Keratinocyte (primary cell): ENCODE results near the gene ZNF888. TPM values are rescaled to one million over a fixed set of nuclear protein-coding genes. Genes with fewer than 3 reads are reported as not detected.
A peak's percentile ranks its signal among the peaks of the same experiment; 100 is the strongest.

Experiments
- DNase-seq: peaks from one replicate; pipeline ENCODE4 v3.0.0-alpha.2; 2011; ENCODE audit warnings: low read depth, missing footprints, low spot score
- FAIRE-seq: peaks from 2 replicates; lab custom pipeline; 2011; peaks lifted over from hg19 to GRCh38; lab: Jason Lieb, UNC
- H2AFZ ChIP-seq: 2 replicates; pipeline ENCODE4 v1.6.0; 2012; ENCODE audit warnings: low read length, control low read depth, inconsistent platforms; ENCODE audit not compliant: control insufficient read depth
- H3K27ac ChIP-seq: 2 replicates; pipeline ENCODE4 v1.5.1; 2011; ENCODE audit warnings: low read length; ENCODE audit not compliant: control insufficient read depth, insufficient read depth
- H3K27me3 ChIP-seq: 3 replicates; pipeline ENCODE4 v1.6.0; 2011; ENCODE audit warnings: low read length; ENCODE audit not compliant: control insufficient read depth, insufficient read depth; ENCODE audit errors: extremely low read depth
- H3K36me3 ChIP-seq, 2 experiments: 2 replicates in 1 of 2; 3 replicates in 1 of 2; pipeline ENCODE4 v1.5.1; 2011; ENCODE audit warnings: low read length in 2 of 2, mild to moderate bottlenecking in 1 of 2; ENCODE audit not compliant: control insufficient read depth in 2 of 2, insufficient read depth in 2 of 2; ENCODE audit errors: extremely low read depth in 1 of 2
- H3K4me1 ChIP-seq: 3 replicates; pipeline ENCODE4 v1.5.1; 2011; ENCODE audit warnings: low read length; ENCODE audit not compliant: control insufficient read depth, insufficient read depth; ENCODE audit errors: extremely low read depth
- H3K4me2 ChIP-seq: 3 replicates; pipeline ENCODE4 v1.6.0; 2011; ENCODE audit warnings: low read depth, low read length; ENCODE audit not compliant: control insufficient read depth, insufficient read depth; ENCODE audit errors: extremely low read depth
- H3K4me3 ChIP-seq, 3 experiments: fragments of 200-600 bp in 1 of 3; sonication (generic) in 1 of 3; 2 replicates in 2 of 3; 3 replicates in 1 of 3; pipeline ENCODE4 v1.5.1; 2011 to 2016; ENCODE audit warnings: low read length in 3 of 3, mild to moderate bottlenecking in 3 of 3, control low read depth in 2 of 3, inconsistent platforms in 1 of 3, low read depth in 1 of 3, mixed read lengths in 1 of 3, mixed run types in 1 of 3, moderate library complexity in 1 of 3; ENCODE audit not compliant: control insufficient read depth in 2 of 3, insufficient read depth in 2 of 3; ENCODE audit errors: extremely low read depth in 1 of 3
- H3K79me2 ChIP-seq: 2 replicates; pipeline ENCODE4 v1.6.0; 2012; ENCODE audit warnings: low read length; ENCODE audit not compliant: control insufficient read depth, insufficient read depth
- H3K9ac ChIP-seq: 3 replicates; pipeline ENCODE4 v1.6.0; 2011; ENCODE audit warnings: low read length; ENCODE audit not compliant: control insufficient read depth, insufficient read depth; ENCODE audit errors: extremely low read depth
- H3K9me1 ChIP-seq: 3 replicates; pipeline ENCODE4 v1.6.0; 2011; ENCODE audit warnings: low read length; ENCODE audit not compliant: control insufficient read depth, insufficient read depth; ENCODE audit errors: extremely low read depth
- H3K9me3 ChIP-seq: 2 replicates; pipeline ENCODE4 v1.5.1; 2012; ENCODE audit warnings: low read depth, low read length; ENCODE audit not compliant: control insufficient read depth
- H4K20me1 ChIP-seq: 3 replicates; pipeline ENCODE4 v1.6.0; 2011; ENCODE audit warnings: low read length; ENCODE audit not compliant: control insufficient read depth, insufficient read depth; ENCODE audit errors: extremely low read depth
- EZH2 ChIP-seq: IDR thresholded peaks from one replicate; pipeline ENCODE4 v1.6.1; 2012; ENCODE audit warnings: inconsistent platforms, mild to moderate bottlenecking, low read length, moderate library complexity
- dilution Hi-C: fragments of 300-500 bp; cut with MboI; formaldehyde crosslinking; loops from one replicate; pipeline ENCODE4 v1.7.0; 2020; ENCODE audit warnings: low sequenced_read_pairs; ENCODE audit not compliant: extremely low pct_ligation_motif_present
- polyA plus RNA-seq, 5 experiments: library from polyadenylated mRNA; depleted of rRNA in 3 of 5; stranded (reverse) in 3 of 5; stranded (forward) in 1 of 5; unstranded in 1 of 5; fragments of >200 nt; gene quantifications; 1 replicate in 1 of 5; 2 replicates in 3 of 5; 3 replicates in 1 of 5; pipeline versions ENCODE4 v1.2.1 to v1.2.3, GENCODE V29; 2011 to 2012; ENCODE audit warnings: missing spikeins in 2 of 5, low read depth in 1 of 5, low replicate concordance in 1 of 5
- TF ChIP-seq, protein P1 (sequence below), 3 experiments: IDR thresholded peaks in 1 of 3; conservative IDR thresholded peaks in 1 of 3; optimal IDR thresholded peaks in 1 of 3; 2 replicates in 2 of 3; 3 replicates in 1 of 3; pipeline versions ENCODE3 to v1.5.1; 2011; ENCODE audit warnings: low read length in 3 of 3, mild to moderate bottlenecking in 3 of 3, moderate library complexity in 2 of 3, control low read depth in 1 of 3, inconsistent platforms in 1 of 3; ENCODE audit not compliant: insufficient read depth in 2 of 3; ENCODE audit errors: extremely low read depth in 1 of 3

The ZNF888 gene
- polyA plus RNA-seq, 1 donor (not counting 4 experiments of a cell fraction or from before 2014, with no cell fraction given), result 3.1 TPM

DNA sequence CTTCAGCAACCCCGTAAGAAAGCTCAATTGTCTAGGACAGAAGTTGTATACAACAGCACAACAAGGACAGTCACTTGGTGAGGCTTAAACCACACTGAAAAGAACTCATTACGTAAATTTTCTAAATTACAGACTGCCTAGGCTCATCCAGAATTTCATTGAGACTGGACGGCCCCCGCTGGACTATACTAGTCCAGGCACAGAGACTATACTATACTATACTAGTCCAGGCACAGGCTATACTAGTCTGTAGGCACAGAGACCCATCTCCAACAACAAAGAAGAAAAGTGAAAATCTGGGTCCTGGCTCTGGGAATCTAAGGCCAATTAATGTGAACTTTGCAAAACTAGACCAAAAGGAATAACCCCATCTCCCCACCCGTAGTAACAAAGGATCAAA lies 38.8 kb upstream of the ZNF888 start:
- H3K9me1 ChIP-seq, result no peaks in the 10 kb centered on the region
- no peaks in the 10 kb centered on the region for H4K20me1 ChIP-seq
- H3K9me3 ChIP-seq, result peaks cover 9% of the 10 kb centered on the region
- FAIRE-seq (no peak), DNase-seq (no peak)
- dilution Hi-C loops, result no loop called here
- H3K79me2 ChIP-seq, result peaks cover 15% of the 10 kb centered on the region
- peaks cover 0 to 3% of the 10 kb centered on the region in 2 experiments for H3K36me3 ChIP-seq
- H3K4me2 ChIP-seq, result peak overlapping the region; percentile 83
- peaks cover 18% of the 10 kb centered on the region for H3K4me1 ChIP-seq
- H3K9ac ChIP-seq, result peak overlapping the region; percentile 79
- H3K4me3 ChIP-seq, result peak overlapping the region; percentile 77 to 84 (median 78)
- peak overlapping the region; percentile 85 for H2AFZ ChIP-seq
- TF ChIP-seq EZH2, result no peak
- TF ChIP-seq, protein P1, sequence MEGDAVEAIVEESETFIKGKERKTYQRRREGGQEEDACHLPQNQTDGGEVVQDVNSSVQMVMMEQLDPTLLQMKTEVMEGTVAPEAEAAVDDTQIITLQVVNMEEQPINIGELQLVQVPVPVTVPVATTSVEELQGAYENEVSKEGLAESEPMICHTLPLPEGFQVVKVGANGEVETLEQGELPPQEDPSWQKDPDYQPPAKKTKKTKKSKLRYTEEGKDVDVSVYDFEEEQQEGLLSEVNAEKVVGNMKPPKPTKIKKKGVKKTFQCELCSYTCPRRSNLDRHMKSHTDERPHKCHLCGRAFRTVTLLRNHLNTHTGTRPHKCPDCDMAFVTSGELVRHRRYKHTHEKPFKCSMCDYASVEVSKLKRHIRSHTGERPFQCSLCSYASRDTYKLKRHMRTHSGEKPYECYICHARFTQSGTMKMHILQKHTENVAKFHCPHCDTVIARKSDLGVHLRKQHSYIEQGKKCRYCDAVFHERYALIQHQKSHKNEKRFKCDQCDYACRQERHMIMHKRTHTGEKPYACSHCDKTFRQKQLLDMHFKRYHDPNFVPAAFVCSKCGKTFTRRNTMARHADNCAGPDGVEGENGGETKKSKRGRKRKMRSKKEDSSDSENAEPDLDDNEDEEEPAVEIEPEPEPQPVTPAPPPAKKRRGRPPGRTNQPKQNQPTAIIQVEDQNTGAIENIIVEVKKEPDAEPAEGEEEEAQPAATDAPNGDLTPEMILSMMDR (optimal IDR thresholded peaks at IDR 0.05 in 1 of 3, IDR thresholded peaks at IDR 0.05 in 1 of 3, conservative IDR thresholded peaks at IDR 0.05 in 1 of 3; ENCODE audit: extremely low read depth in 1 of 3, insufficient read depth in 2 of 3, low read length in 3 of 3), result no peak
- no peaks in the 10 kb centered on the region for H3K27me3 ChIP-seq
- H3K27ac ChIP-seq, result peak overlapping the region; percentile 57

DNA sequence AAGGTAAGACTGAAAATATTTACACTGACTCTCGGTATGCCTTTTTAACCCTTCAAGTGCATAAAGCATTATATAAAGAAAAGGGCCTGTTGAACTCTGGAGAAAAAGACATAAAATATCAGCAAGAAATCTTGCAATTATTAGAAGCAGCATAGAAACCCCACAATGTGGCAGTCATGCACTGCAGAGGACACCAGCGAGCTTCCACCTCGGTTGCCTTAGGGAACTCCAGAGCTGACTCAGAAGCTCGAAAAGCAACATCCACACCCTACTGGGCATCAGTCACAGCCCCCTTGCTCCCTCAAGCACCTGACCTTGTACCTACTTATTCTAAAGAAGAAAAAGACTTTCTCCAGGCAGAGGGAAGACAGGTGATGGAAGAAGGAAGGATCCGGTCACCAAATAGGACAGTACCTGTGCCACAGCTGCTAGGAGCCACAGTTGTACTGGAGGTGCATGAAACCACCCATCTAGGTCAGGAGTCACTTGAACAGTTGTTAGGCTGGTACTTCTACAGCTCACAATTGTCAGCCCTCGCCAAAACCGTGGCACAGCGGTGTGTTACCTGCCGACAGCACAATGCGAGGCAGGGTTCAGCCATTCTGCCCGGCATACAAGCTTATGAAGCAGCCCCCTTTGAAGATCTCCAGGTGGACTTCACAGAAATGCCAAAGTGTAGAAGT lies 36.5 kb upstream of the ZNF888 start:
- dilution Hi-C loops, result no loop called here
- Histone ChIP-seq H3K27ac (no peak overlapping the region), H3K4me1 (peaks cover 18% of the 10 kb centered on the region), H3K4me3 (no peak overlapping the region), H3K27me3 (no peaks in the 10 kb centered on the region), H3K36me3 (peaks cover 6 to 8% of the 10 kb centered on the region in 2 experiments), H3K9me3 (peaks cover 17% of the 10 kb centered on the region), H3K9me1 (no peaks in the 10 kb centered on the region), H4K20me1 (no peaks in the 10 kb centered on the region), H3K4me2 (no peak overlapping the region), H3K79me2 (peaks cover 15% of the 10 kb centered on the region), H2AFZ (no peak overlapping the region), H3K9ac (no peak overlapping the region)
- DNase-seq (no peak), FAIRE-seq (no peak)
- TF ChIP-seq, protein P1 (optimal IDR thresholded peaks at IDR 0.05 in 1 of 3, IDR thresholded peaks at IDR 0.05 in 1 of 3, conservative IDR thresholded peaks at IDR 0.05 in 1 of 3; ENCODE audit: extremely low read depth in 1 of 3, insufficient read depth in 2 of 3, low read length in 3 of 3), result peak in 1 of 3 experiments; percentile 5
- no peak for TF ChIP-seq EZH2
